Gastroesophageal sphincter (tissue), 3 donors: Measurements from ENCODE around the gene SPO11.

ENCODE experiments used
- POLR2A ChIP-seq, 2 donors: fragments of 450-650 bp; IDR thresholded peaks; one replicate each; pipeline ENCODE4 v1.6.1; 2017; ENCODE audit warnings: antibody characterized with exemption in 2 of 2, mild to moderate bottlenecking in 2 of 2, moderate library complexity in 1 of 2
- TF ChIP-seq, protein P1 (sequence below), 4 experiments: fragments of 200-600 bp in 2 of 4; fragments of 450-650 bp in 2 of 4; sonication (generic) in 1 of 4; IDR thresholded peaks; one replicate each; pipeline ENCODE4 v1.5.1; 2017 to 2019; ENCODE audit warnings: antibody characterized with exemption in 4 of 4, mild to moderate bottlenecking in 2 of 4, moderate library complexity in 2 of 4

DNA sequence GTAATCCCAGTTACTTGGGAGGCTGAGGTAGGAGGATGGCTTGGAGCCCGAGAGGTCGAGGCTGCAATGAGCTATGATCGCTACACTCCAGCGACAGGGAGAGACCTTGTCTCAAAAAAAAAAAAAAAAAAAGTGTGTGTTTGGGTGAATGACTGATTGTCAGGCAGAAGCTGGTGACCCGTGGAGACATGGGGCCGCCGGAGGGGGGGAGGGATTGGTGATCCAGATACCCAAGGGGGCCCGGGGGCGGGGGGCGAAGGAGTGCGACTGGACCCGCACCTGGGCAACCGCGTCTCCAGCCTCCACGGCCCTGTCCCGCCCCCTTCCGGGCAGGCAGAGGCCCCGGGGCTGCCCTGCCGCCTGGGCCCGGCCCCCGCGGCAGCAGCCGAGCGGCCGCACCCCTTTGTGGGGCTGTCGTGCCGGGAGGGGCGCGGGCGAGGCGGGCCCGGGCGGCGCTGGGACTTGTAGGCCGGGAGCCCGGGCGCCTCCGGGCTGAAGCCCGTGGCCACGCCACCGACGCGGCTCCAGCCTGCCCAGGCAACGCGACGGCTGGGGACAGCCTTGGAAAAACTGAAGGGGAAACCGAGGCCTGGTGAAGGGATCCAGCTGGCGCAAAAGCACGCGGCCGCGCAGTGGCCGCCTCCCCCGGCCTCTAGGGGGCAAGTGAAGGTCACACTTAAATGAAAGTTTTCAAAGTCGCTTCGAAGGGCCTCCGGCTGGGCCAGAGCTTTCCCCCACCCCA is 59.5 kb downstream of the SPO11 start:
- TF ChIP-seq, protein P1, sequence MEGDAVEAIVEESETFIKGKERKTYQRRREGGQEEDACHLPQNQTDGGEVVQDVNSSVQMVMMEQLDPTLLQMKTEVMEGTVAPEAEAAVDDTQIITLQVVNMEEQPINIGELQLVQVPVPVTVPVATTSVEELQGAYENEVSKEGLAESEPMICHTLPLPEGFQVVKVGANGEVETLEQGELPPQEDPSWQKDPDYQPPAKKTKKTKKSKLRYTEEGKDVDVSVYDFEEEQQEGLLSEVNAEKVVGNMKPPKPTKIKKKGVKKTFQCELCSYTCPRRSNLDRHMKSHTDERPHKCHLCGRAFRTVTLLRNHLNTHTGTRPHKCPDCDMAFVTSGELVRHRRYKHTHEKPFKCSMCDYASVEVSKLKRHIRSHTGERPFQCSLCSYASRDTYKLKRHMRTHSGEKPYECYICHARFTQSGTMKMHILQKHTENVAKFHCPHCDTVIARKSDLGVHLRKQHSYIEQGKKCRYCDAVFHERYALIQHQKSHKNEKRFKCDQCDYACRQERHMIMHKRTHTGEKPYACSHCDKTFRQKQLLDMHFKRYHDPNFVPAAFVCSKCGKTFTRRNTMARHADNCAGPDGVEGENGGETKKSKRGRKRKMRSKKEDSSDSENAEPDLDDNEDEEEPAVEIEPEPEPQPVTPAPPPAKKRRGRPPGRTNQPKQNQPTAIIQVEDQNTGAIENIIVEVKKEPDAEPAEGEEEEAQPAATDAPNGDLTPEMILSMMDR (IDR thresholded peaks at IDR 0.05), result peak in 3 of 4 experiments; percentile 44 to 55 (median 53)
- TF ChIP-seq POLR2A (IDR thresholded peaks at IDR 0.05), result peak in 1 of 2 donors; percentile 51
